H9 (cell line): Measurements from ENCODE around the gene NARF. TPM values are rescaled to one million over a fixed set of nuclear protein-coding genes. Genes with fewer than 3 reads are reported as not detected.

Experiments
- DNase-seq: peaks from one replicate; pipeline ENCODE4 v3.0.0-alpha.2; 2017
- H2AFZ ChIP-seq: one replicate; pipeline ENCODE4 v1.6.1; 2013; ENCODE audit warnings: mild to moderate bottlenecking, low read length, control low read depth, moderate library complexity
- H2AK5ac ChIP-seq: 2 replicates; pipeline ENCODE4 v1.6.1; 2013; ENCODE audit warnings: low read length, control low read depth, mixed read lengths; ENCODE audit not compliant: insufficient read length
- H2BK120ac ChIP-seq: one replicate; pipeline ENCODE4 v1.6.1; 2013; ENCODE audit warnings: low read depth, mild to moderate bottlenecking, low read length, control low read depth, inconsistent platforms; ENCODE audit not compliant: poor library complexity, severe bottlenecking
- H2BK12ac ChIP-seq: 2 replicates; pipeline ENCODE4 v1.6.1; 2013; ENCODE audit warnings: low read length, control low read depth, mixed read lengths, low read depth; ENCODE audit not compliant: insufficient read length
- H2BK15ac ChIP-seq: 2 replicates; pipeline ENCODE4 v1.6.1; 2013; ENCODE audit warnings: low read depth, low read length, control low read depth
- H2BK20ac ChIP-seq: one replicate; pipeline ENCODE4 v1.6.1; 2013; ENCODE audit warnings: low read depth, mild to moderate bottlenecking, low read length, control low read depth, inconsistent platforms; ENCODE audit not compliant: poor library complexity, severe bottlenecking
- H2BK5ac ChIP-seq: 2 replicates; pipeline ENCODE4 v1.6.1; 2013; ENCODE audit warnings: low read length, control low read depth, mixed read lengths; ENCODE audit not compliant: insufficient read length
- H3K14ac ChIP-seq: 2 replicates; pipeline ENCODE4 v1.6.1; 2013; ENCODE audit warnings: low read length, control low read depth; ENCODE audit not compliant: insufficient read depth
- H3K18ac ChIP-seq: 2 replicates; pipeline ENCODE4 v1.6.1; 2013; ENCODE audit warnings: low read depth, mild to moderate bottlenecking, mixed read lengths, low read length, control low read depth; ENCODE audit not compliant: insufficient read length
- H3K23ac ChIP-seq: 2 replicates; pipeline ENCODE4 v1.6.1; 2013; ENCODE audit warnings: low read length, control low read depth, mixed read lengths, low read depth; ENCODE audit not compliant: insufficient read length
- H3K23me2 ChIP-seq: 2 replicates; pipeline ENCODE4 v1.6.1; 2013; ENCODE audit warnings: low read depth, mild to moderate bottlenecking, mixed read lengths, low read length, control low read depth; ENCODE audit not compliant: insufficient read length, poor library complexity, severe bottlenecking
- H3K27ac ChIP-seq: 2 replicates; pipeline ENCODE4 v1.5.1; 2013; ENCODE audit warnings: low read length, control low read depth, mixed read lengths, low read depth; ENCODE audit not compliant: insufficient read length
- H3K27me3 ChIP-seq: 2 replicates; pipeline ENCODE4 v1.6.1; 2013; ENCODE audit warnings: low read length, control low read depth, inconsistent platforms; ENCODE audit not compliant: insufficient read depth
- H3K4ac ChIP-seq: 2 replicates; pipeline ENCODE4 v1.6.1; 2013; ENCODE audit warnings: low read depth, mild to moderate bottlenecking, control low read depth, inconsistent platforms, low read length, moderate library complexity
- H3K4me1 ChIP-seq: 2 replicates; pipeline ENCODE4 v1.6.1; 2013; ENCODE audit warnings: low read length, control low read depth, inconsistent platforms; ENCODE audit not compliant: insufficient read depth
- H3K4me2 ChIP-seq: 2 replicates; pipeline ENCODE4 v1.6.1; 2013; ENCODE audit warnings: low read length, control low read depth, mixed read lengths; ENCODE audit not compliant: insufficient read length, insufficient read depth
- H3K56ac ChIP-seq: 2 replicates; pipeline ENCODE4 v1.6.1; 2013; ENCODE audit warnings: low read depth, mild to moderate bottlenecking, mixed read lengths, low read length, control low read depth; ENCODE audit not compliant: insufficient read length
- H3K79me1 ChIP-seq: 2 replicates; pipeline ENCODE4 v1.6.1; 2013; ENCODE audit warnings: low read depth, mild to moderate bottlenecking, moderate library complexity, low read length, control low read depth, inconsistent platforms; ENCODE audit not compliant: insufficient read depth, poor library complexity, severe bottlenecking
- H3K79me2 ChIP-seq: 2 replicates; pipeline ENCODE4 v1.6.1; 2013; ENCODE audit warnings: low read length, control low read depth, inconsistent platforms; ENCODE audit not compliant: insufficient read depth
- H3K9ac ChIP-seq: 2 replicates; pipeline ENCODE4 v1.6.1; 2013; ENCODE audit warnings: low read length, control low read depth, mixed read lengths; ENCODE audit not compliant: insufficient read length; ENCODE audit errors: extremely low read depth
- H3K9me3 ChIP-seq: one replicate; pipeline ENCODE4 v1.6.1; 2013; ENCODE audit warnings: low read depth, low read length, inconsistent platforms; ENCODE audit not compliant: control insufficient read depth
- H3T11ph ChIP-seq: one replicate; pipeline ENCODE4 v1.6.1; 2013; ENCODE audit warnings: mild to moderate bottlenecking, low read length, control low read depth, inconsistent platforms
- H4K20me1 ChIP-seq: one replicate; pipeline ENCODE4 v1.6.1; 2013; ENCODE audit not compliant: control insufficient read depth, insufficient read length, insufficient read depth
- H4K5ac ChIP-seq: 2 replicates; pipeline ENCODE4 v1.6.1; 2013; ENCODE audit warnings: low read depth, mild to moderate bottlenecking, mixed read lengths, low read length, control low read depth; ENCODE audit not compliant: insufficient read length
- H4K8ac ChIP-seq: replicated peaks from 2 replicates; pipeline ENCODE4 v1.6.1; 2013; ENCODE audit warnings: low read length, control low read depth, mixed read lengths, low read depth; ENCODE audit not compliant: insufficient read length
- H4K91ac ChIP-seq: 2 replicates; pipeline ENCODE4 v1.6.1; 2013; ENCODE audit warnings: low read depth, mild to moderate bottlenecking, moderate library complexity, mixed read lengths, low read length, control low read depth; ENCODE audit not compliant: insufficient read length
- H3K27ac Mint-ChIP-seq, 3 experiments: 2 replicates in 2 of 3; 3 replicates in 1 of 3; pipeline ENCODE4 v1.8.0; 2020 to 2021; ENCODE audit warnings: mixed read lengths in 3 of 3, mild to moderate bottlenecking in 1 of 3, moderate library complexity in 1 of 3
- H3K27me3 Mint-ChIP-seq: 2 replicates; pipeline ENCODE4 v1.8.0; 2021; ENCODE audit warnings: low read depth, mild to moderate bottlenecking, moderate library complexity, mixed read lengths
- H3K36me3 Mint-ChIP-seq, 3 experiments: 2 replicates in 2 of 3; 3 replicates in 1 of 3; pipeline ENCODE4 v1.8.0; 2020 to 2021; ENCODE audit warnings: low read depth in 3 of 3, mixed read lengths in 3 of 3; ENCODE audit not compliant: insufficient read depth in 1 of 3
- H3K4me1 Mint-ChIP-seq, 2 experiments: 2 replicates each; pipeline ENCODE4 v1.8.0; 2020; ENCODE audit warnings: mixed read lengths in 2 of 2
- H3K4me3 Mint-ChIP-seq, 2 experiments: 2 replicates in 1 of 2; 3 replicates in 1 of 2; pipeline ENCODE4 v1.8.0; 2020 to 2021; ENCODE audit warnings: mild to moderate bottlenecking in 2 of 2, mixed read lengths in 2 of 2, moderate library complexity in 1 of 2
- H3K9me3 Mint-ChIP-seq, 2 experiments: 2 replicates in 1 of 2; 3 replicates in 1 of 2; pipeline ENCODE4 v1.8.0; 2020; ENCODE audit warnings: mild to moderate bottlenecking in 2 of 2, mixed read lengths in 2 of 2, moderate library complexity in 1 of 2
- WGBS: extraction: QIAGEN DNeasy Blood & Tissue Kit; methylation state at CpG from one replicate; pipeline ENCODE4 v1.1.7; 2013; ENCODE audit warnings: missing lambda C conversion rate, low lambda C conversion rate, mixed read lengths; ENCODE audit not compliant: insufficient read length; ENCODE audit errors: extremely low coverage; 5-methylcytosine and 5-hydroxymethylcytosine counted together
- total RNA-seq: library from RNA; stranded (reverse); gene quantifications from 2 replicates; pipeline ENCODE4 v1.2.1, GENCODE V29; 2021
- TF ChIP-seq, protein P1 (sequence below): fragments of 200-600 bp; sonication (generic); conservative IDR thresholded peaks from 3 replicates; pipeline ENCODE4 v1.8.0; 2021; ENCODE audit warnings: antibody characterized with exemption, mild to moderate bottlenecking

NARF gene
- total RNA-seq, 1 experiment from 2014 or later = 124 TPM

DNA sequence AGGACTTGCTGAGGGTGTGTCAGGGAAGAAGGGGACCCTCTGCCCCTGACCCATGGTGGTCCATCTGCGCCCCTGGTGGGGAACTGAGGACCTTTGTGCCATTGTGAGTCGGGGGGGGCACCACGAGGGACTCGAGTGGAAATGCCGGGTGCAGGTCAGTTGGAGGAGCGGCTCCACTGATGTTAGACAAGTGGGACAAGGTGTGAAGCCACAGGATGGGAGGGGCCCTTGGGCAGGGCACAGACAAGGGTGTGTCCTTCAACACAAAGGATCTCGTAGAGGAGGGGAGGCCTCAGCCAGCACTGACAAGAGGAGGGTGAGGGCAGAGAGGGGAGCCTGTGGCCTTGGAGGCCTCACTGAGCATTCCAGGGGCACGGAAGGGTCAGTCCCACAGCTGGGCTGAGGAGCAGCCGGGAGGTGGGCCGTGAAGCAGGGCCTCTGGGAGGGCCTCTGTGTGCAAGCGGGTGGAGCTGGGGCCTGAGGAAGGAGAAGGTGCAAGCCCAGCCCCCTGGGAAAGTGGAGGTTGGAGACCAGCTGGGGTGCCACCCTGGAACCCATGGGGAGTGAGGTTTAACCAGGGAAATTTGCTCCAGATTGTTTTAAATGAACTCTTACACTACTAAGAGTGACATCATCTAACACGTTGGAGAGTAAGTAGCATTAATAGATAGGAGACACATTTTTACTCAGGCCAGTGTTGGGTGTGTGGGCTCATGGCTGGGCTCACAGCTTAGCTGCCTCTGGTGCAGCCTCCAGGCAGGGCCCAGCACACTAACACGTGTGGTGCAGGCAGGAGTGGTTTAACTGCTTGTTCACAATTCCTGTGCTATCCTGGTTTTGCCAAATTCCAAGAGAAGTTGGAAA lies 27.9 kb downstream of the NARF start:
- Mint-ChIP-seq H3K27ac (peak overlapping the region; percentile 33 to 85 (median 69); a peak in 4 of 7 replicates), H3K4me3 (no peak overlapping the region), H3K36me3 (peaks cover 27 to 72% (median 67%) of the 10 kb centered on the region in 3 experiments), H3K4me1 (no peaks in the 10 kb centered on the region), H3K27me3 (no peaks in the 10 kb centered on the region), H3K9me3 (no peaks in the 10 kb centered on the region)
- Histone ChIP-seq H3K4me1 (no peaks in the 10 kb centered on the region), H4K5ac (no peak overlapping the region), H3K18ac (no peak overlapping the region), H3K79me2 (no peaks in the 10 kb centered on the region), H3K56ac (no peak overlapping the region), H3K14ac (no peak overlapping the region), H2BK20ac (no peak overlapping the region), H3K9me3 (no peaks in the 10 kb centered on the region), H2BK15ac (no peak overlapping the region), H2AFZ (no peak overlapping the region), H3K23me2 (no peaks in the 10 kb centered on the region), H4K91ac (no peak overlapping the region), H3K9ac (no peak overlapping the region), H4K8ac (no peak overlapping the region), H3K27me3 (no peaks in the 10 kb centered on the region), H3T11ph (no peak overlapping the region), H3K4me2 (no peak overlapping the region), H3K4ac (no peak overlapping the region), H2BK5ac (no peak overlapping the region), H2AK5ac (no peak overlapping the region), H3K79me1 (no peaks in the 10 kb centered on the region), H3K27ac (no peak overlapping the region), H4K20me1 (peaks cover 3% of the 10 kb centered on the region), H3K23ac (no peak overlapping the region), H2BK12ac (no peak overlapping the region), H2BK120ac (no peak overlapping the region)
- TF ChIP-seq, protein P1, sequence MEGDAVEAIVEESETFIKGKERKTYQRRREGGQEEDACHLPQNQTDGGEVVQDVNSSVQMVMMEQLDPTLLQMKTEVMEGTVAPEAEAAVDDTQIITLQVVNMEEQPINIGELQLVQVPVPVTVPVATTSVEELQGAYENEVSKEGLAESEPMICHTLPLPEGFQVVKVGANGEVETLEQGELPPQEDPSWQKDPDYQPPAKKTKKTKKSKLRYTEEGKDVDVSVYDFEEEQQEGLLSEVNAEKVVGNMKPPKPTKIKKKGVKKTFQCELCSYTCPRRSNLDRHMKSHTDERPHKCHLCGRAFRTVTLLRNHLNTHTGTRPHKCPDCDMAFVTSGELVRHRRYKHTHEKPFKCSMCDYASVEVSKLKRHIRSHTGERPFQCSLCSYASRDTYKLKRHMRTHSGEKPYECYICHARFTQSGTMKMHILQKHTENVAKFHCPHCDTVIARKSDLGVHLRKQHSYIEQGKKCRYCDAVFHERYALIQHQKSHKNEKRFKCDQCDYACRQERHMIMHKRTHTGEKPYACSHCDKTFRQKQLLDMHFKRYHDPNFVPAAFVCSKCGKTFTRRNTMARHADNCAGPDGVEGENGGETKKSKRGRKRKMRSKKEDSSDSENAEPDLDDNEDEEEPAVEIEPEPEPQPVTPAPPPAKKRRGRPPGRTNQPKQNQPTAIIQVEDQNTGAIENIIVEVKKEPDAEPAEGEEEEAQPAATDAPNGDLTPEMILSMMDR = no peak
- no peak for DNase-seq
- WGBS = no CpG with 5 or more reads among the region's 13 CpGs
